HG02840 (cell line): ENCODE measurements around the gene MAMSTR.

Source experiments
- ATAC-seq: cut with Tn5 transposase; IDR thresholded peaks from one replicate; pipeline ENCODE4 v1.9.1; 2021; ENCODE audit warnings: mild to moderate bottlenecking, moderate library complexity, moderate number of reproducible peaks; ENCODE audit not compliant: unreplicated experiment, low FRiP score

MAMSTR gene

GRCh38 chr19:48746738-48747575 is 27.4 kb upstream of the MAMSTR start, which contains the start of gene IZUMO1:
Gene IZUMO1 (minus strand): TSS chr19:48746909. CDS start chr19:48745859, 1,050 bp downstream.
- no peak for ATAC-seq

- ATAC-seq, result no peak
Measured at GRCh38 chr19:48746110-48746509, 26.6 kb upstream of the MAMSTR start.

- no peak for ATAC-seq
Measured at GRCh38 chr19:48745208-48745995, 25.9 kb upstream of the MAMSTR start.

DNA sequence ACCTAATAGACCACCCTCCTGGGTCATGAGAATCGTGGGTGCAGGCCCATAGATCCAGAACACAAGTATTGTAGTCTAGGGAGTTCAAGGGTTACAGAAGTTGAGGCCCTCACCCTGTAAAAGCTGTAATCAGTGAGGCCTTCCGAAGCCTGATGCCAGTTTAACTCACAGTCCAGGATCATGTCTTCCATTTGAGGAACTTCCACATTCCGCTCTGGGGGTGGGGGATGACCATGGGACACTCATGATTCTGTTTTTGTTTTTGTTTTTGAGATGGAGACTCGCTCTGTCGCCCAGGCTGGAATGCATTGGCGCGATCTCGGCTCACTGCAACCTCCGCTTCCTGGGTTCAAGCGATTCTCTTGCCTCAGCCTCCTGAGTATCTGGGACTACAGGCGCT is 22.6 kb upstream of the MAMSTR start:
- ATAC-seq, result no peak

GRCh38 chr19:48741129-48741999 is 21.8 kb upstream of the MAMSTR start:
- ATAC-seq, result no peak

DNA sequence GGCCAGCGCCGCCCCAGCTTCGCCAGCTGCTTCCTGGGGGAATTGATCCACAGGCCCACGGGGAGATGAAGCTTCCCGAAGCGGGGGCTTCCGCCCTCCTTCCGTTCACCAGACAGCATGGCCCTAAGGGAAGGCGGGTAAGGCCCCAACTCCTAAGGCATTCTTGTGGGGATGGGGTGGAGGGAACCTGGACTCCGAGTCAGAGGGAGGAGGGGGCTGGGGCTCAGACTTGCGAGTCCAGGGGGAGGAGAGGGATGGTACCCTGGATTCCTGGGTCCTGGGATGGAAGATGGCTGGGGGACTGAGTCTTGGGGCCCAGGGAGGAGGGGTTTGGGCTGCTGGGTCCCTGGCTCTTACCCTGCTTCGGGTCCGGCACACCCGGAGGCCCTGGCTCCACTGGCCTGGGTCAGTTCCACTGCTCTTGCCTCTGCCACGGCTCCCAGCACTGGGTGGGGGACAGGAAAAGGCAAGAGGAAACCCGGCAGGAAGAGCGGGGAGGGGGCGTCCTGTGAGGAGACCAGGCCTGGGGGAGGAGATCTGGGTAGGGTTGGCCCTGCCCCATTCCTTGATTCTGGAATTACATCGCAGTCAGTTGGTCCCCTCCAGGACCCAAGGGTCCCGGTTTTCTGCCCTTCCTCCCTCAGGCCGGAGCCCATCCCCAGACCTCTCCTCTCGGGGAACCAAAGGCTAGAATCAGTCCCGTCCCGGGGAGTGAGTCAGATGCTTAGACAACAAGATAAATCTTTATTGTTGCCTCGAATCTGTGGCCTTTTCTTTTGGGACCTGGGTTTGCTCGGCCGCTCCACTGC is 20.8 kb upstream of the MAMSTR start, which contains the start of gene RASIP1:
Gene RASIP1 (minus strand): TSS at position 447 of the 809 bp plus-strand sequence. CDS start 328 bp downstream, at position 119.
- no peak for ATAC-seq

- ATAC-seq, result no peak
Measured at GRCh38 chr19:48739404-48740163, 20.1 kb upstream of the MAMSTR start.

DNA sequence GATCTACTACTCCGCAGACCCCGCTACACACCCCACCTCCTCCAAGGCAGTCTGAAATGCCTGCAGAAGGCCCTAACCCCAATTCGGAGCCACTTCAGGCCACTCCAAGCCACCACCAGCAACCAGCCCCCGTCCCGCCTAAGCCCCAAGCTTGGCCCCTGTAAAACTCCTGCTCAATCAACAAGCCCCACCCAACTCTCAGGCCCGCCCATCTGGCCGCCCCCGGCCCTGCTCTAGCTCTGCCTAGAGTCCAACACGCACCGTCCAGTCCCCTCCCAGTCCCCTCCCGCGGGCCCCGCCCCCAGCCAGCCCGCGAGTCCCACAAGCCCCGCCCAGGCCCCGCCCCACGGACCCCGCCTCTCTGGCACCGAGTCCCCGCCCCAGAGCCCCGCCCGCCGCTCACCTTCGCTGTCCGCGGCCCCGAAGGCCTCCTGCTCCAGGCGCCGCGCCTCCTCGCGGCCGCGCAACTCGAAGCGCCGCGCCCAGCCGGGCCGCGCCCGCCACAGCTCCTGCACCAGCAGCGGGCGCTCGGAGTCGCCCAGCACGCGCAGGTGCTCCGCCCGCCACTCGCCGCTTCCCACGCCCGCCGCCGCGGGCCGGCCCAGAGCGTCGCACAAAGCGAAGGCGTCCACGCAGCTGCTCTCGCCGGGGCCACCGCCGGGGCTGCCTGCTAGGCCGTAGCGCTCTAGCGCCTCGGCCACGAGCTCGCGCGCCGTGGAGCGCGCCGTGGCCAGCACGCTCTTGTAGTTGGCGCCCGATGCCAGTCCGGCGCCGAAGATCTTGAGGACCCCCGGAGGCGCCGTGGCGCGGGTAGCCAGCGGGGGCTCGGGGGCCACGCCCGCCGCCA is 19.3 kb upstream of the MAMSTR start:
- peak; percentile 60 for ATAC-seq

DNA sequence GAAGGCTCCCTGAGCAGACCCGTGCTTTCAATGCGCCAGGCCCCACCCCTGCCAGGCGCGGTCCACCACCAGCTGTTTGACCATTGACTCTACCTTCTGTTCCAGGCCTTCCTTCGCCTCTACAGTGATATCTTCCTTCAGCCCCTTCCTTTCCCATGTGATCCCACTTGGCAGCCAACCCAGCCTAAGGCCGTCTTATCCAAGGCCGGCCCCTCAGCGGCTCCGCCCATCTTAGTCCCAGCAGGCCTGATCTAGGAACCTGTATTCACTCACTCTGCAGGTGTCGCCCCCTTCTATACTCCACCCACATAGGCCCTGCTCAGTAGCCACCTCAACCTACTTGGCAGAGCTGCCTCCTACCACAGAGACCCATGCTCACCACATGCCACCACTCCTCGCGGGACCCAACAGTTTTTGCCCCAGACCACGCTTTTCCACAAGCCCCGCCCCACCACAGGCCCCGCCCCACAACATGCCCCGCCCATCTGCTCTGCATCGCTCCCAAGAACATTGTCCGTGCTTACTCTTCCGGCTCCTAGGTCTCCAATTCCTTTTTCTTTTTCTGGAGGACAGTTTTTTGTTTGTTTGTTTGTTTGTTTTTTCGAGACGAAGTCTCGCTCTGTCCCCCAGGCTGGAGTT is 18.0 kb upstream of the MAMSTR start:
- no peak for ATAC-seq

DNA sequence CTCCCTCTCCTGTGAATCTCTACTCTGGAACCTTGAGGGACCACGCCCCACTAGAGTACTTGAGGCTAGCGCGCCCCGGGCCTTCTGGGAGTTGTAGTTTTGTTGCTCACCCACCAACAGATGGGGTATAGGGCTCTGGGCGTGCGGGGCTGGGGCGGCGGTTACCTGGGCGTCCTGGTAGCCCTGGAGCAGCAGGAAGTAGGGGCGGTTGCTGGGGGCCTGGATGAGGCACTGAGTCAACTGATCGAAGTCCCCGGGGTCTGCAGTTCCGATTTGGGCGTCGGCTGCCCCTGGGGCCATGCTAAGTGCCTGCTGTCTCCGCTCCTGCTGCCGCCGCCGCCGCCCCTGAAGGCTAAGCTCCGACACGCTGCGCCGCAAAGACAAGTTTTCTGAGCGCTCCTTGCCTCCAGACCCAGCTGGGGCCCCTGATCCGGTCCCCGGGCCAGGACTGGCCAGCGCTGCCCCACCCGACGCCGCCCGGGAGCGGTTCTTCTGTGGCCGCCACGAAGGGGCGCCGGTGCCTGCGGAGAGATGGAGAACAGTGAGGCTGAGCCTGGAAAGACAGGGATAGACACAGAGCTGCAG is 15.6 kb upstream of the MAMSTR start:
- ATAC-seq, result no peak

GRCh38 chr19:48734625-48735024 is 15.1 kb upstream of the MAMSTR start:
- ATAC-seq, result no peak

GRCh38 chr19:48731452-48731851 is 11.9 kb upstream of the MAMSTR start:
- ATAC-seq, result no peak

DNA sequence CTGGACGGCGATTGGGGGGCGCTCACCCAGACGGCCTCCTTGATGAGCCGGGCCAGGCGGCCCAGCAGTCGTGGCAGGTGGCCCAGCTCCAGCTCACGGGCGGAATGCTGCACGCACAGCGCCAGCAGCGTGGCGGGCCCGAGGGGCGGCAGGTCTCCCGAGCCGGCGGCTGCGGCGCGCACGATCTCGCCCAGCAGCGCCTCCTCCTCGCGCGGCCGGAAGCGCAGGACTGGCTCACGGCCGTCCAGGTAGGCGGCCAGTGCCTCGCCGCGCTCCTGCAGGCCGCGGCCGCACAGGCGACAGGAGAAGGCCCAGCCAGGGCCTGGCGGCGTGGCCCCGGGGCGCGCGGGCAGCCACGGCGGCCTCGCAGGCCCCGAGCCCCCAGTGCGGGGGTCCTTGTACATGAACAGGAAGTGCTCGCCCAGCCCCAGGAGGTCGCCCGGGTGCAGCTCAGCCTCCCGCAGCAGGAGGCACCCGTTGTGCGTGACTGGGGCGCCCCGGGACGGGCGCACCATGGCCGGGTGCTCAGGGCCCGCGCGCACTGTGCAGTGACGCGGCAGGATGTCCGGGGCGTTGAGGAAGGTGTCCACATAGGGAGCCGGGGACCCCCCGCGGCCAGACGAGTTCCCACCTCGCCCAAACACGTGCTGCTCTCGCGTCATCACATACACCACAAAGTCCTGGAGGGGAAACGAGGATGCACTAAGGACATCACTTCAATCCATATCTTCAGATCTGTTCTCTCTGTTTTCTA is 9.6 kb upstream of the MAMSTR start:
- no peak for ATAC-seq

GRCh38 chr19:48726556-48726955 is 7.0 kb upstream of the MAMSTR start:
- no peak for ATAC-seq

DNA sequence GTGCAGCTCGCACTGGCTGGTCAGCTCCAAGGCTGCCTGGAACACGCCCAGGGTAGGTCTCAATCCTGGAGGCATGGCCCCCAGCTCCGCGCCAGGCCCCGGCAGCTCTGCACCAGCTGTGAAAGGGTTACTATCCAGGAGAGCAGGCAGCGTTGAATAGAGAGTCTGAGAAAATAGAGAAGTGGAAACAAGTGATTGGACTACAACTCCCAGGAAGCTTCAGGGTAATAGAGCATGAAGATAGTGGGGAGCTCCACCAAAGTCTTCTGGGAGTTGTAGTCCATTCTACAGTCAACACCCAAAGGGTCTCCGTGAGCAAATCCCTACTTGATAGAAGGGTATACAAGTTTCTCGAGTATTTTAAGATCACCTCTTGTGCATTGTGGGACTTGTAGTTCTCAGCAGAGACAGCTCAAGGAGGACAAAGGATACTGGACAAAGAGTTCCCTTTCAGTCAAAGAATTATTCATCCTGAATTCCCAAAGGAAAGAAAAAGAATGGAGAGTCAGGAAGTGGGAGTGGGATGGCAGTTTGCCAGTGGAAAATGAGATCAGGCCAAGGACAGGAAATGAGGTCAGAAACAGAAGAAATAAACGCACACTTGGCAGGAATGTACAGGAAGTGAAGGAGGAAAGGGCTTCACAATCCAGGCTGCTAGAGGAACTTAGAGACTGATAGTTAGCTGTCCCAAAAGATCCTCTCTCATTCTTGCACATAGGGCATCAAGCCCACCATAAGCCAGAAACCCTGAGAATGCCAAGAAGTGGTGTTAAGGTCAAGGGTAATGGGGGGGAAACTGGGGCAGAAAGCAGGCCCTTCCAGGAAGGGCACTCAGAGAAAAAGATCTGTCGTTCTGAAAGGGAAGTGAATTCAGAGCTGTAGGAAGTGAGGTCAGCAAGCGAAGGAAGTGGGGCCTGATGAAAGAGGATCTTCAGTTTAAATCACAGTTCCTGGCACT is 5.5 kb upstream of the MAMSTR start:
- no peak for ATAC-seq
